HEK293 (cell line): ENCODE measurements around the gene ARCN1.

Experiments
- CTCF ChIP-seq: fragments of 450-650 bp; formaldehyde crosslinking; IDR thresholded peaks from 2 replicates; pipeline ENCODE4 v1.5.1; 2016; ENCODE audit warnings: missing biosample characterization, missing genetic modification characterization
- RBAK ChIP-seq: fragments of 450-650 bp; formaldehyde crosslinking; IDR thresholded peaks from 2 replicates; pipeline ENCODE4 v1.5.1; 2016; ENCODE audit warnings: missing biosample characterization, missing genetic modification characterization
- YY1 ChIP-seq: fragments of 450-650 bp; formaldehyde crosslinking; IDR thresholded peaks from 2 replicates; pipeline ENCODE4 v1.5.1; 2018; ENCODE audit warnings: missing biosample characterization, missing genetic modification characterization
- ZBTB7A ChIP-seq: fragments of 450-650 bp; formaldehyde crosslinking; IDR thresholded peaks from 2 replicates; pipeline ENCODE4 v1.5.1; 2016; ENCODE audit warnings: low read depth, missing biosample characterization, missing genetic modification characterization
- ZNF274 ChIP-seq, 2 experiments: fragments of 200-500 bp in 1 of 2; fragments of 450-650 bp in 1 of 2; sonication (Bioruptor generic) in 1 of 2; formaldehyde crosslinking in 1 of 2; IDR thresholded peaks; 2 replicates each; pipeline versions ENCODE4 v1.5.1 to v1.6.1; 2014 to 2016; ENCODE audit warnings: borderline replicate concordance in 1 of 2, inconsistent platforms in 1 of 2, low read length in 1 of 2, missing biosample characterization in 1 of 2, missing genetic modification characterization in 1 of 2
- ZNF292 ChIP-seq: fragments of 450-650 bp; formaldehyde crosslinking; IDR thresholded peaks from 2 replicates; pipeline ENCODE4 v1.5.1; 2016; ENCODE audit warnings: low read depth, missing biosample characterization, missing genetic modification characterization, borderline replicate concordance
- ZNF561 ChIP-seq: fragments of 450-650 bp; IDR thresholded peaks from 2 replicates; pipeline ENCODE4 v1.5.1; 2018; ENCODE audit warnings: missing biosample characterization, missing genetic modification characterization, borderline replicate concordance
- TF ChIP-seq, protein P1 (sequence below): fragments of 450-650 bp; IDR thresholded peaks from 2 replicates; pipeline ENCODE4 v1.5.1; 2018; ENCODE audit warnings: missing biosample characterization, missing genetic modification characterization
- TF ChIP-seq, protein P2 (sequence below): fragments of 450-650 bp; formaldehyde crosslinking; IDR thresholded peaks from 2 replicates; pipeline ENCODE4 v1.5.1; 2016; ENCODE audit warnings: missing biosample characterization, missing genetic modification characterization
- TF ChIP-seq, protein P3 (sequence below): IDR thresholded peaks from 2 replicates; pipeline ENCODE4 v1.6.1; 2011; ENCODE audit warnings: mild to moderate bottlenecking, low read depth, low read length, borderline replicate concordance

GRCh38 chr11:118596224-118597146 is 24.3 kb downstream of the ARCN1 start:
- no peak for TF ChIP-seq ZNF274 (IDR thresholded peaks at IDR 0.05; ENCODE audit: low read length)
- no peak for TF ChIP-seq ZNF274 (tag by site-specific recombination; IDR thresholded peaks at IDR 0.05; ENCODE audit: borderline replicate concordance)
- TF ChIP-seq, protein P1, sequence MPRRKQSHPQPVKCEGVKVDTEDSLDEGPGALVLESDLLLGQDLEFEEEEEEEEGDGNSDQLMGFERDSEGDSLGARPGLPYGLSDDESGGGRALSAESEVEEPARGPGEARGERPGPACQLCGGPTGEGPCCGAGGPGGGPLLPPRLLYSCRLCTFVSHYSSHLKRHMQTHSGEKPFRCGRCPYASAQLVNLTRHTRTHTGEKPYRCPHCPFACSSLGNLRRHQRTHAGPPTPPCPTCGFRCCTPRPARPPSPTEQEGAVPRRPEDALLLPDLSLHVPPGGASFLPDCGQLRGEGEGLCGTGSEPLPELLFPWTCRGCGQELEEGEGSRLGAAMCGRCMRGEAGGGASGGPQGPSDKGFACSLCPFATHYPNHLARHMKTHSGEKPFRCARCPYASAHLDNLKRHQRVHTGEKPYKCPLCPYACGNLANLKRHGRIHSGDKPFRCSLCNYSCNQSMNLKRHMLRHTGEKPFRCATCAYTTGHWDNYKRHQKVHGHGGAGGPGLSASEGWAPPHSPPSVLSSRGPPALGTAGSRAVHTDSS, result no peak
- TF ChIP-seq ZNF561 (tag by site-specific recombination), result no peak
- no peak for TF ChIP-seq CTCF (tag by site-specific recombination)
- TF ChIP-seq, protein P2, sequence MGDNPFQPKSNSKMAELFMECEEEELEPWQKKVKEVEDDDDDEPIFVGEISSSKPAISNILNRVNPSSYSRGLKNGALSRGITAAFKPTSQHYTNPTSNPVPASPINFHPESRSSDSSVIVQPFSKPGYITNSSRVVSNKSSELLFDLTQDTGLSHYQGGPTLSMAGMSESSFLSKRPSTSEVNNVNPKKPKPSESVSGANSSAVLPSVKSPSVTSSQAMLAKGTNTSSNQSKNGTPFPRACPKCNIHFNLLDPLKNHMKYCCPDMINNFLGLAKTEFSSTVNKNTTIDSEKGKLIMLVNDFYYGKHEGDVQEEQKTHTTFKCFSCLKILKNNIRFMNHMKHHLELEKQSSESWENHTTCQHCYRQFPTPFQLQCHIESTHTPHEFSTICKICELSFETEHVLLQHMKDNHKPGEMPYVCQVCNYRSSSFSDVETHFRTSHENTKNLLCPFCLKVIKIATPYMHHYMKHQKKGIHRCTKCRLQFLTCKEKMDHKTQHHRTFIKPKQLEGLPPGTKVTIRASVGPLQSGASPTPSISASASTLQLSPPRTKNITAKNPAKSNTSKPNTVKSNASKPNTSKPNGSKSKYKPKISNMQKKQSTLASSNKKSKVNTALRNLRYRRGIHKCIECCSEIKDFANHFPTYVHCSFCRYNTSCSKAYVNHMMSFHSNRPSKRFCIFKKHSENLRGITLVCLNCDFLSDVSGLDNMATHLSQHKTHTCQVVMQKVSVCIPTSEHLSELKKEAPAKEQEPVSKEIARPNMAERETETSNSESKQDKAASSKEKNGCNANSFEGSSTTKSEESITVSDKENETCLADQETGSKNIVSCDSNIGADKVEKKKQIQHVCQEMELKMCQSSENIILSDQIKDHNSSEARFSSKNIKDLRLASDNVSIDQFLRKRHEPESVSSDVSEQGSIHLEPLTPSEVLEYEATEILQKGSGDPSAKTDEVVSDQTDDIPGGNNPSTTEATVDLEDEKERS (tag by site-specific recombination), result no peak
- no peak for TF ChIP-seq YY1 (tag by site-specific recombination)
- TF ChIP-seq, protein P3, sequence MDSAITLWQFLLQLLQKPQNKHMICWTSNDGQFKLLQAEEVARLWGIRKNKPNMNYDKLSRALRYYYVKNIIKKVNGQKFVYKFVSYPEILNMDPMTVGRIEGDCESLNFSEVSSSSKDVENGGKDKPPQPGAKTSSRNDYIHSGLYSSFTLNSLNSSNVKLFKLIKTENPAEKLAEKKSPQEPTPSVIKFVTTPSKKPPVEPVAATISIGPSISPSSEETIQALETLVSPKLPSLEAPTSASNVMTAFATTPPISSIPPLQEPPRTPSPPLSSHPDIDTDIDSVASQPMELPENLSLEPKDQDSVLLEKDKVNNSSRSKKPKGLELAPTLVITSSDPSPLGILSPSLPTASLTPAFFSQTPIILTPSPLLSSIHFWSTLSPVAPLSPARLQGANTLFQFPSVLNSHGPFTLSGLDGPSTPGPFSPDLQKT, result no peak
- no peak for TF ChIP-seq RBAK (tag by site-specific recombination)
- no peak for TF ChIP-seq ZBTB7A
- TF ChIP-seq ZNF292, result no peak
